Heart right ventricle (tissue), 16 donors: Measurements from ENCODE around the gene DCHS2. TPM values are rescaled to one million over a fixed set of nuclear protein-coding genes. Genes with fewer than 3 reads are reported as not detected.

Experiments used
- ATAC-seq, 8 donors: fragments of 200-7000 bp; cut with Tn5 transposase; one replicate each; pipeline ENCODE4 v1.9.1; 2020; ENCODE audit warnings: mild to moderate bottlenecking in 8 of 8, moderate library complexity in 8 of 8, moderate number of reproducible peaks in 1 of 8
- DNase-seq, 2 donors: peaks; one replicate each; pipeline ENCODE4 v3.0.0-alpha.2; 2020
- H3K27ac ChIP-seq, 10 donors: fragments of 200-600 bp; sonication (generic) in 2 of 10; one replicate each; pipeline versions ENCODE4 v1.5.0 to v1.8.0; 2020 to 2022; ENCODE audit warnings: mild to moderate bottlenecking in 3 of 10
- H3K27me3 ChIP-seq, 7 donors: fragments of 200-600 bp; one replicate each; pipeline ENCODE4 v1.8.0; 2021 to 2022; ENCODE audit warnings: mild to moderate bottlenecking in 2 of 7
- H3K36me3 ChIP-seq, 9 donors: fragments of 200-600 bp; sonication (generic) in 1 of 9; one replicate each; pipeline versions ENCODE4 v1.5.0 to v1.8.0; 2020 to 2022; ENCODE audit warnings: mild to moderate bottlenecking in 2 of 9
- H3K4me1 ChIP-seq, 9 donors: fragments of 200-600 bp; sonication (generic) in 1 of 9; one replicate each; pipeline versions ENCODE4 v1.5.0 to v1.8.0; 2020 to 2022; ENCODE audit warnings: mild to moderate bottlenecking in 4 of 9
- H3K4me3 ChIP-seq, 10 donors: fragments of 200-600 bp; sonication (generic) in 2 of 10; one replicate each; pipeline versions ENCODE4 v1.5.0 to v1.8.0; 2020 to 2022; ENCODE audit warnings: mild to moderate bottlenecking in 7 of 10, moderate library complexity in 2 of 10
- H3K9me3 ChIP-seq, 11 donors: fragments of 200-600 bp in 10 of 11; sonication (generic) in 2 of 11; one replicate each; pipeline versions ENCODE4 v1.5.0 to v1.8.0; 2013 to 2022; ENCODE audit warnings: mild to moderate bottlenecking in 2 of 11, control low read depth in 1 of 11, moderate library complexity in 1 of 11
- WGBS, 2 donors: extraction: QIAGEN DNeasy Blood & Tissue Kit; methylation state at CpG; one replicate each; pipeline ENCODE4 v1.1.7; 2013; ENCODE audit warnings: inconsistent platforms in 1 of 2; 5-methylcytosine and 5-hydroxymethylcytosine counted together
- intact Hi-C, 10 donors: fragments of 100-400 bp; cut with DNase I; formaldehyde crosslinking; loops; one replicate each; pipeline versions ENCODE4 v1.11.1 to v1.14.2; 2022
- polyA plus RNA-seq, 2 donors: library from polyadenylated mRNA; stranded (reverse); fragments of 200-250 nt; gene quantifications; one replicate each; pipeline ENCODE4 v1.2.3, GENCODE V29; 2013
- total RNA-seq, 10 donors: library from RNA; stranded (reverse); fragmentation: NEBNext Ultra II Directional in 3 of 10; extraction: Animal tissue kit (Norgen Biotek cat#: 25700) in 3 of 10; gene quantifications; one replicate each; pipeline versions ENCODE4 v1.2.1 to v1.2.4, GENCODE V29; 2021 to 2023
- TF ChIP-seq, protein P1 (sequence below), 9 donors: fragments of 200-600 bp; sonication (generic) in 2 of 9; IDR thresholded peaks; one replicate each; pipeline versions ENCODE4 v1.5.0 to v1.8.0; 2021 to 2022; ENCODE audit warnings: antibody characterized with exemption in 9 of 9, mild to moderate bottlenecking in 5 of 9, moderate library complexity in 1 of 9
- donor health status: Arrhythmogenic right ventricular cardiomyopathy.
- donor health status: ischemic (EF 13 %, LVEDD 7.1; RV severe dilation, severe dysfunction).
- donor health status: healthy with polysubstance abuse.
- donor health status: DM: no; HTN: yes; CAD: no.
- donor health status: DM: no; HTN: no; CAD: no.
- donor health status: ischemic (EF 25% LVEDD 6.9; RV normal size, moderate dysfunction).
- donor health status: ischemic (EF 25% LVEDD 5.7; RV mildly dilated, moderate dysfunction).
- donor health status: healthy.
- donor health status: DM: yes; HTN: yes; CAD: no.
- donor health status: Ischemic cardiomyopathy.
- donor health status: ischemic (EF 35%, LVEDD 5.7; RV mildly dilated, moderate dysfunction).
- donor health status: nonischemic (EF 11% LVEDD 7.7; RV severe dilation, severe dysfunction).
- donor health status: DM: yes; HTN: yes; CAD: no.
- donor health status: PGD.
- donor health status: ischemic (EF 29% LVEDD 5.4; RV normal size, mild dysfunction).
- donor health status: nonischemic (EF 23%, LVEDD 6.1; RV moderate dilation, normal function).

DCHS2 gene
- total and polyA plus RNA-seq, 12 donors, result under 0.01 to 0.14 (median 0.04) TPM; not detected in 7

DNA sequence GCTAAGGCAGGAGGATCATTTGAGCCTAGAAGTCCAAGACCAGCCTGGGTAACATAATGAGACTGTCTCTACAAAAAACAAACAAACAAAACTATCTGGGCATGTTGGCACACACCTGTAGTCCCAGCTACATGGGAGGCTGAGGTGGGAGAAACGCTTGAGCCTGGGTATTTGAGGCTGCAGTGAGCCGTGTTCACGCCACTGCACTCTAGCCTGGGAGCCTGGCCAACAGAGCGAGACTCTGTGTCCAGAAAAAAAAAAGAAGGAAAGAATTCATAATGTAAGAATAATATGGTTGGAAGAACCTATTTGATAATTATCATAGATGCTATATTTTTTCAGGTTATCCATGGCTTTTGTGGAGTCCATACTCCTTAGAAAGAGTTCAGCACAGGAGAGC lies 26.0 kb upstream of the DCHS2 start:
- ATAC-seq (no peak), DNase-seq (no peak)
- no peak overlapping the region for H3K4me3 ChIP-seq
- WGBS, 2 donors, result 65 to 68% methylated on average over 4 of the region's 4 CpGs
- H3K36me3 ChIP-seq, result no peaks in the 10 kb centered on the region
- H3K27me3 ChIP-seq, result peaks cover 0 to 28% (median 17%) of the 10 kb centered on the region in 7 donors
- H3K9me3 ChIP-seq, result no peaks in the 10 kb centered on the region
- TF ChIP-seq, protein P1, sequence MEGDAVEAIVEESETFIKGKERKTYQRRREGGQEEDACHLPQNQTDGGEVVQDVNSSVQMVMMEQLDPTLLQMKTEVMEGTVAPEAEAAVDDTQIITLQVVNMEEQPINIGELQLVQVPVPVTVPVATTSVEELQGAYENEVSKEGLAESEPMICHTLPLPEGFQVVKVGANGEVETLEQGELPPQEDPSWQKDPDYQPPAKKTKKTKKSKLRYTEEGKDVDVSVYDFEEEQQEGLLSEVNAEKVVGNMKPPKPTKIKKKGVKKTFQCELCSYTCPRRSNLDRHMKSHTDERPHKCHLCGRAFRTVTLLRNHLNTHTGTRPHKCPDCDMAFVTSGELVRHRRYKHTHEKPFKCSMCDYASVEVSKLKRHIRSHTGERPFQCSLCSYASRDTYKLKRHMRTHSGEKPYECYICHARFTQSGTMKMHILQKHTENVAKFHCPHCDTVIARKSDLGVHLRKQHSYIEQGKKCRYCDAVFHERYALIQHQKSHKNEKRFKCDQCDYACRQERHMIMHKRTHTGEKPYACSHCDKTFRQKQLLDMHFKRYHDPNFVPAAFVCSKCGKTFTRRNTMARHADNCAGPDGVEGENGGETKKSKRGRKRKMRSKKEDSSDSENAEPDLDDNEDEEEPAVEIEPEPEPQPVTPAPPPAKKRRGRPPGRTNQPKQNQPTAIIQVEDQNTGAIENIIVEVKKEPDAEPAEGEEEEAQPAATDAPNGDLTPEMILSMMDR (IDR thresholded peaks at IDR 0.05), result no peak
- H3K4me1 ChIP-seq, result no peaks in the 10 kb centered on the region
- H3K27ac ChIP-seq, result no peak overlapping the region
- intact Hi-C loops, result no loop called here

DNA sequence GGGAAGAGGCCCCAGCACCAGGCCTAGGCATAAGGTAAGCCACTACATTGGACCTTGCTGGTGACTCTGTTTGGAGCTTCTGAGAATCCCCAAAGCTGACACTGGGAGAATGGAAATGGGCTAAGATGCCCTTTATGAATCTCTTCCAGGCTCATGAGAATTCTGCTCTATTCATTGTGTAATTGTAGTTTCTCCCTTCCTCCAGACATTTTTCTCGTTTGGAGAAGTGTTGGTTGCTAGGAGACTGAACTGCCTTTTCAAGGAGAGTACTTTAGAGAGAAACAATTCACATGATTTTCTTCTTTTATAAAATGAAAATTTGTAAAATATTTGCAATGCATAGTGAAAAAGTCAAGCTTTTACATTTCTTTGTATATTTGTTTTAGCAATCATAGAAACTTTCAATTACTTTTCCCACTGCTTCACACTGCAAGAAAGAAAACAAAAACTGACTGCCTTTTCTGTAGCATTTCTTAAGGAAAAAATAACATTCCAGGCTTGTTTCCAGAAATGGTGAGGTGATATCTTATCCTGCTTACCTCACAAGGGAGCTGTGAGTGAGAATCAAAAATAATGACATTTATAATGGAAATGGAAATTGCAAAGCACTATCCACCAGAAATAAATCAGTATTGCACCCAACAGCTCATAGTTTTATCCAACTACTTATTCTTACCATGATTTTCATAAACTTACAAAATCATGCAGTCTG lies 24.9 kb upstream of the DCHS2 start:
- 22 to 48% methylated on average over 1 of the region's 1 CpG for WGBS, 2 donors

DNA sequence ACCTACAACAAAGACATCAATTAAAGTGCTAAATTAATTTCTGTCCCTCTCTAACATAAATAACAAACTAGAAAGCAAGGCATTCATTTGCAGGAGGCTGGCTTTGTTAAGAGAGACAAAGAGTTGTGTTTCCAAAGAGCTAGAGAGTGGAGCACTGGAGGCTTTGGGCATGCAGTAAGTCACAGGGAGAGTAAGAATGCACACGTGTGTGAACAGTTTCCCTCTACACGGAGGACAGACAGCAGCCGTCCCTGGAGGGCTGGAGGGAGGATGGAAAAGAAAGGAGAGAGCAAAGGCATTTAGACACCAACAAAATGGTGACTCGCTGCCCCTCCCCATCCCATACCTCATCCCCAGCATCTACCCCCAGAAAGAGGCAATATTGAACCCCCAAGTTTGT lies 20.4 kb upstream of the DCHS2 start:
- Histone ChIP-seq H3K27ac (no peak overlapping the region), H3K27me3 (peaks cover 0 to 48% (median 23%) of the 10 kb centered on the region in 7 donors), H3K4me3 (no peak overlapping the region), H3K36me3 (no peaks in the 10 kb centered on the region), H3K4me1 (no peaks in the 10 kb centered on the region), H3K9me3 (no peaks in the 10 kb centered on the region)
- 53 to 66% methylated on average over 4 of the region's 4 CpGs for WGBS, 2 donors
- intact Hi-C loops, result no loop called here
- TF ChIP-seq, protein P1 (IDR thresholded peaks at IDR 0.05), result no peak
- DNase-seq, result no peak
- no peak for ATAC-seq

More for the DNA sequence above, 24.9 kb upstream of the DCHS2 start:
- Histone ChIP-seq H3K27ac (no peak overlapping the region), H3K27me3 (peaks cover 0 to 34% (median 21%) of the 10 kb centered on the region in 7 donors), H3K4me3 (no peak overlapping the region), H3K4me1 (no peaks in the 10 kb centered on the region), H3K36me3 (no peaks in the 10 kb centered on the region), H3K9me3 (no peaks in the 10 kb centered on the region)
- no peak for ATAC-seq
- TF ChIP-seq, protein P1 (IDR thresholded peaks at IDR 0.05), result no peak
- DNase-seq, result no peak
- intact Hi-C loops, result no loop called here

DNA sequence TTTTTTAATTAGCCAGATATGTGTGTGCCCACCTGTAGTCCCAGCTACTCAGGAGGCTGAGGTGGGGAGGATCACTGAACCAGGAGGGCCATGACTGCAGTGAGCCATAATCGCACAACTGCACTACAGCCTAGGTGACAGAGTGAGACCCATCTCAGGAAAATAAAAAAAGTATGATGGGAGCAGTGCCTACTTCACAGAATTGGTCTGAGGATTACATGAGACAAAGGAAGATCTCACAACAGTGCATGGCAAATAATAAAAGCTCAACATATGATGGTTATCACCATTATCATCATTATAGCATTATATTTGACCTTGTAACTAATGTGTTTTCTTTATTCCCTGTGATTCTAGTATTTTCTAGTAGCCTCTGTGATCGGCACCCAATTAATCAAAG lies 19.9 kb upstream of the DCHS2 start:
- no peak overlapping the region for H3K27ac ChIP-seq
- no peaks in the 10 kb centered on the region for H3K4me1 ChIP-seq
- 44 to 98% methylated on average over 2 of the region's 2 CpGs for WGBS, 2 donors
- TF ChIP-seq, protein P1 (IDR thresholded peaks at IDR 0.05), result no peak
- intact Hi-C loops, result no loop called here
- DNase-seq, result no peak
- no peak overlapping the region for H3K4me3 ChIP-seq
- H3K27me3 ChIP-seq, result peaks cover 0 to 48% (median 23%) of the 10 kb centered on the region in 7 donors
- no peak for ATAC-seq
- H3K36me3 ChIP-seq, result no peaks in the 10 kb centered on the region
- H3K9me3 ChIP-seq, result no peaks in the 10 kb centered on the region
